ENCODE data around the gene TSC22D1. TPM values are rescaled to one million over a fixed set of nuclear protein-coding genes. Genes with fewer than 3 reads are reported as not detected.
"Not testable (repeated sequence)": the region's sequence is repeated elsewhere in the genome, so short reads cannot be mapped to it uniquely, and the experiment has no call there.

The TSC22D1 gene
- total RNA-seq, 1 donor from 2014 or later: 300 TPM

DNA sequence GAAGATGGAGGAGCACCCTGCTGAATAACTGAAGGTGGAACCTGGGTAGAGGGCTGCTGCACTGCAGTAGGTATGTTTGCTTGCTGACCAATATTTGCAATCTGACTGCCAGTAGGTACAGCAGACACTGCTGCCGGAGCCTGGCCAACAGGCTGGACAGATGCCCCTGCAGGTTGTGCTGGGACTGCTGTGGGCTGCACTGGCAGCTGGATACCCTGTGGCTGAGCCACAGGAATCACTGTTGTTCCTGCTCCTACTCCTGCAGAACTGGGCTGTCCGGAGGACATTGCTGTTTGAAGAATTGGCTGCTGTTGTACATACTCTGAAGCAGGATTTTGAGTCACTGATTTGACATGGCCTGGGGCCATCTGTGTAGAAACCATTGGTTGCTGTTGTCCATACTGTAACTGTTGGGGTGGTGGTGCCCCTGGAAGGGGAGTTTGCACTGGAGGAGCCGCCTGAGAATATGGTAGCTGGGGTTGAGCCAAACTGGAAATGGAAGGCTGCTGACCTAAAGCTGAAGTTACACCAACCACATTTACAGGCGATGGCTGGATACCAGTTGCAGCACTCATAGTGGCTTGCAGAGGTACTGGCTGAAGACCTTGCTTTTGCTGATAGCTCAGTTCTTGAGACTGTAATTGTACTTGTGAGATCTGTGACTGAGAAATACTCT lies 2.2 kb downstream of the TSC22D1 start:
- FAIRE-seq (no peak), DNase-seq (ENCODE audit: low spot score in 2 of 2) (no peak)

- FAIRE-seq (no peak), DNase-seq (ENCODE audit: low spot score in 2 of 2) (peak in 1 of 2 donors; percentile 16)
Measured at GRCh38 chr13:44573071-44573470, 3.1 kb downstream of the TSC22D1 start.

DNA sequence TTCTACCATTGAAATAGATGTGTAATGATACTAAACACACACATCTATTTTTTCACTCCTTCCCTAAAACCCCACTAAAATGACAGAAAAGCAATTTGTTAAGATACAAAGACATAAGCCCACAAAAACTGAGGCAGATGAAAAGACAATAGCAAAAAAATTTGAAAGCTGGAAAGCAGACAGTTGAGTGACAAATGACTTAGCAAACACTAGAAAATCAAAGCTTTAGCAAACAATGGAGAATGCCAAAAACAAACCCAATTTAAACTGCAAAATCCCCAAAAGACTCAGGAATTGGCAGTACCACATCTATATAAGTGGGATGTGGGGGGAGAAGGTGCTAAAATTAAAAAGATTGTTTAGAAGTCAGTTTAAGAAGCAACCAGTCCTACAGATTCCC lies 9.5 kb downstream of the TSC22D1 start:
- no peak for FAIRE-seq

DNA sequence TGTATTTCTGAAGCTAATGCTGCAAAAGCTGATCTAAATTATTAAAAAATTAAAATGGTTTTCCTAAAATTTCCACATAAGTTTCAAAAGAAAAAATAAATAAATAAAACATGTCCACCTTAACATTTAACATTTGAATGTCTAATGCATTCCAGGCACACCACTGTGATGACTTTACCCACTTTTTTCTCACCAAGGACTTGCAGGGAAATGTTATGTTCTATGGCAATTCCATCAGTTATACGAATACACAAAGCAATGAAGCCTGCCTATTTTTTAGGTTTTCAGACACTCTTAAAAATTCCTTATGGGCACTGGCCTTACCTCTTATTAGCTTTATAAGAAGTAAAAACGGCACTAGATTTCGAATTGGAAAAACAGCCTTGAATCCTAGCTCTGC lies 10.2 kb downstream of the TSC22D1 start:
- no peak for FAIRE-seq
- DNase-seq (ENCODE audit: low spot score in 2 of 2): no peak

More for the DNA sequence above, 9.5 kb downstream of the TSC22D1 start:
- no peak for DNase-seq (ENCODE audit: low spot score in 2 of 2)

DNA sequence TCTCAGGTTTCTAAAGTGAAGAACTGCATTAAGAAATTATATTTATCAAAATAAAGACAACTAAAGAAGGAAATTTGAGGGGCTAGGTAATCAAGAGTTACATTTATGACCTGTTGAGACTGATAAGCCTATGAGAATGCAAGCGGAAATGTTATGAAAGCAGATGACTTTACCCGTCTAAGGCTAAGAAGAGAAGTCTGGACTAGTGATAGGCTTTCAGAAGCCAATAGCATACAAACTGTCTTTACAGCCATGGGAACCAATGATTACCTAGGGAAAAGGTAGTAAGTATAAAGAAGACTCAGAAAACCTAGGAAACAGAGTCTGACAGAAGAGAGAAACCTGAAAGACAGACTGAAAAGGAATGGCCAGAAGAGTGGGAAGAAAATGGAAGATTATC lies 11.2 kb downstream of the TSC22D1 start:
- DNase-seq (ENCODE audit: low spot score in 2 of 2): no peak
- no peak for FAIRE-seq

GRCh38 chr13:44562853-44563252 lies 13.3 kb downstream of the TSC22D1 start:
- not testable (repeated sequence) for DNase-seq (ENCODE audit: low spot score in 2 of 2); FAIRE-seq

- DNase-seq (ENCODE audit: low spot score in 2 of 2) (no peak), FAIRE-seq (no peak)
Measured at GRCh38 chr13:44561351-44561750, 14.8 kb downstream of the TSC22D1 start.

- DNase-seq (ENCODE audit: low spot score in 2 of 2) (no peak), FAIRE-seq (no peak)
Measured at GRCh38 chr13:44557986-44558385, 18.1 kb downstream of the TSC22D1 start.

DNA sequence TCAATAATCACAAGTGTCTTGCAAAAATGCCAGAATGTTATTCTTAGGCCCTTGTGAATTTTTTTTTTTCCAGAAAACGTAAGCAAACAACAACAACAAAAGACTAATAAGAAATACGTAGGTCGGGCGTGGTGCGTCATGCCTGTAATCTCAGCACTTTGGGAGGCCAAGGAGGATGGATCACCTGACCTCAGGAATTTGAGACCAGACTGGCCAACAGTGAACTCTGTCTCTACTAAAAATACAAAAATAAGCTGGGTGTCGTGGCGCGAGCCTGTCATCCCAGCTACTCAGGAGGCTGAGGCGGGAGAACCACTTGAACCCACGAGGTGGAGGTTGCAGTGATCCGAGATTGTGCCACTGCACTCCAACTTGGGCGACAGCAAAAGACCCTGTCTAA lies 20.9 kb downstream of the TSC22D1 start:
- FAIRE-seq (no peak), DNase-seq (ENCODE audit: low spot score in 2 of 2) (no peak)

GRCh38 chr13:44549476-44549875 lies 26.7 kb downstream of the TSC22D1 start:
- DNase-seq (ENCODE audit: low spot score in 2 of 2) (no peak), FAIRE-seq (no peak)

GRCh38 chr13:44546164-44546563 lies 30.0 kb downstream of the TSC22D1 start:
- no peak for DNase-seq (ENCODE audit: low spot score in 2 of 2)
- no peak for FAIRE-seq

DNA sequence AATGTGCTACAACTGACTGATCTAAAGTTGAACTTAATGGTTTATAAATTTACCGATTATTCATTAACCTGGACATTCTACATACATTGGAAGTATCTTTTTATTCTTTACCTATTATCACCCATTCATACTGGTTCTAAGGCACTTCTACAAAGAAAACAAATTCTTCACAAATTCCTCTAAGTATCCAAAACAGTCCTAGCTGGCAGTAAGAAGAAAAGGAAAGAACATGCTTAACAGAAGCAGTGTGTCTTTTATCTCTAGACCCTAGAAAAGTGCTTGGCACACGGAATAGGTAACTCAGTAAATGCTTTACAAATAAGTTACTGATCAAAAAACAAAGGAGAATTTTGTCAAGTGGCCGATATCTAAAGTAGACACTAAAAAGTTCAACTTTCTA lies 32.8 kb downstream of the TSC22D1 start:
- FAIRE-seq (no peak), DNase-seq (ENCODE audit: low spot score in 2 of 2) (no peak)

DNA sequence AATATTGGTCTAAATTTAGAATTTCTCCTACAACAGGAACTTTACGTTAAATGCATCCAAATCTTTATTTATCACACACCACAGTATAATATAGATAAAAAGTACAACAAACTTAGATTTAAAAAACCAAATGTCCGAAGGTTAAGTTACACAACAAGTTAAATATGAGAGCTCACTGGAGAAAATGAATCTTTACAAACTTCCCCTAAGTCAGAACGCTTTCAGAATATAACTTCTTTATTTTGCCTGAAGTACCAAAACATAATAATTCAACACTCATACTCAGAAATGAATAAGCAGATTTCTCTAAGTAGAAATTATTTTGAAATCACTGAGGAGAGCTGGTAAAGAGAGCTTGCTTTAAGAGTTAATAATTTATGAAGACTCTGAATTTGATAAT lies 33.8 kb downstream of the TSC22D1 start:
- no peak for FAIRE-seq
- DNase-seq (ENCODE audit: low spot score in 2 of 2): no peak

DNA sequence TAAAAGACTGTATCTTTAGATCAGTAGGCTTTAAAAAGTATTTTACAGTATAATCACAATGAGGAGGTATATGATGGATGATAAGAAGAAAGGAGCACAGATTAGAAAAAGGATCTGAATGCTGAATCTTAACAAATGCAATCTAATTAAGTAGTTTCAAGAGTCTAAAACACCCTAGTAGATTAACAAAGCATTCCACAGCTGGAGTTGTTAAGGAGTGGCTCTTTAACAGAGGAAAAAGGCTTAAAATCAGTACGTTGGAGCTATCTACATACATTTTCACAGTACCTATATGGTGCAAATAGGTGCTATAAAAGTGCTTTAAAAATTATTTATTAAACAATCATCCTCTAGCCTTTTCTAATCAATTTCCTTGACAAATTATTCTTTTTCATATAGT lies 34.5 kb downstream of the TSC22D1 start:
- no peak for FAIRE-seq
- no peak for DNase-seq (ENCODE audit: low spot score in 2 of 2)

- FAIRE-seq: no peak
- DNase-seq (ENCODE audit: low spot score in 2 of 2): no peak
Measured at GRCh38 chr13:44540761-44541434, 35.2 kb downstream of the TSC22D1 start.

- DNase-seq (ENCODE audit: low spot score in 2 of 2) (no peak), FAIRE-seq (no peak)
Measured at GRCh38 chr13:44537248-44537647, 38.9 kb downstream of the TSC22D1 start.

GRCh38 chr13:44523146-44524015 lies 52.7 kb downstream of the TSC22D1 start:
- FAIRE-seq: no peak
- DNase-seq (ENCODE audit: low spot score in 2 of 2): no peak

DNA sequence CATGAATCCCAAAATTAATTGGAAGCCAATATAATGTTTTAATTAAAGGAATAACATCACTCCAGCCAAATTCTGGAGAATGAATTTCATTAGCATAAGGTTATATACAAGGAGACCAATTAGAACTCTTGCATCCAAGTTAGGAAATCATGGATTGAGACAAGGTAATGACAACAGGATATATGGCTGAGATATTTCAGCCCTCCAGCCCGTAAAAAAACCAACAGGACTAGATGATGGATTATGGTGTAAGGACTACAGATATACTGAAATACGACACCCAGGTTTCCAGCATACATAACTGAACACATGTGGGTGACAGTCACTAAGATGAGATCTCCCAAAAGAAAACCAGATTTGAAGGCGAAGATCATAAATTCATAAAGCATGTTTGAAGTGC lies 56.5 kb downstream of the TSC22D1 start:
- DNase-seq (ENCODE audit: low spot score in 2 of 2) (no peak), FAIRE-seq (no peak)

DNA sequence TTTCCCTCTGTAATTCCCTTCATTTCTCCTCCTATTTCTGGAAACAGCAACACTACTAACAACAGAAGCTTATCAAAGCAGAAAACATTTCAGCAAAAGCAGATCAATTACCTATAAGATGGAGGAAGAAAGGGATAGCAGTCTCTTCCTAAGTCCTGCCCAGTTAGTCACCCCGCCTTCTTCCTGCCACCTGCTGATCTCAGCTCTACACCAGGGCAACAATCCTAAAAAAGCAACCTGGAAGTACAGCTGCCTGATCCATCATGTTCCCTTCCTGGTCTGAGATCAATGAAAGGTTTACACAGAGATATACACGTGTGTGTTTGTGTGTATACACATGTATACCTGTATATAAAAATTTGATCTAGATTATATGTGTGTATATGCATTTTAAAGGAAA lies 59.4 kb downstream of the TSC22D1 start:
- no peak for DNase-seq (ENCODE audit: low spot score in 2 of 2)
- FAIRE-seq: no peak

DNA sequence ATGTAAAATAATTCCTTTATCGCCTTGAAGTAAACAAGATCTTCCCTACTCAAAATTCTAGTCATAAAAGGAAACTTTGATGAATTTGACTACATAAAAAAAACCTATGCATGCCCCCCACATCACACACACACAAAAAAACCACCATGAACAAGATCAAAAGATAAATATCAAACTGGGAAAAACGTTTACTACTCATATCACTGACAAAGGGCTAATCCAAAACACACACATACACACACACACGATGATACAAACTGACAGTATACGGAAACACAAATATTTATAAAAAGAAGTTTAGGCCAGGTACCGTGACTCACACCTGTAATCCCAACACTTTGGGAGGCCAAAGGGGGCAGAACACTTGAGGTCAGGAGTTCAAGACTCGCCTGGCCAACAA lies 61.9 kb downstream of the TSC22D1 start:
- DNase-seq (ENCODE audit: low spot score in 2 of 2): no peak
- no peak for FAIRE-seq

- not testable (repeated sequence) for DNase-seq (ENCODE audit: low spot score in 2 of 2)
- FAIRE-seq: peak; percentile 17
Measured at GRCh38 chr13:44509853-44510252, 66.3 kb downstream of the TSC22D1 start.

All from frontal cortex (tissue), 4 donors.